Measurements from ENCODE around the gene OGN. TPM values are rescaled to one million over a fixed set of nuclear protein-coding genes. Genes with fewer than 3 reads are reported as not detected.

OGN gene
- total RNA-seq, 1 donor, result 0.21 TPM

DNA sequence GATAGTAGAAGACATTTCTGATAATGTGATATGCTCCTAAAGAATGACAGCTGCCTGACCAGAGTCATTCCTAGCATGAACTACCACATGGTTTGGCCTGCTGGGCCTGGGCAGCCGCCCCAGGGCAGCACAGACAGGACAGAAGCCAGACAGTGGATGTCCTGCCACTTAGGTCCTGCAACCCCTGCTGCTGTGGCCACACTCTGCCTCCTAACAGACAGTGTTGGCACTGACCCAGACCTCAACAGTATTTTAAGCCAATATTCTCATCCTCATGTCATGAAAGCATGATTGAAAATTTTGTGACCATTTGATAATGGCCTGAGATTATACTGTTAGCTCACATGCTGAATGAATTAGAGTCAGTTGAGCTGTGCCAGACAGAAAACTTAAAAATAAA lies 62.8 kb downstream of the OGN start:
- H3K4me3 ChIP-seq (ENCODE audit: low read length), result no peak overlapping the region
- no peaks in the 10 kb centered on the region for H3K9me3 ChIP-seq (ENCODE audit: low read depth, low read length)
- H3K4me1 ChIP-seq (ENCODE audit: insufficient read depth, low read length), result no peaks in the 10 kb centered on the region
- H3K27me3 ChIP-seq (ENCODE audit: insufficient read depth, low read length), result no peaks in the 10 kb centered on the region

DNA sequence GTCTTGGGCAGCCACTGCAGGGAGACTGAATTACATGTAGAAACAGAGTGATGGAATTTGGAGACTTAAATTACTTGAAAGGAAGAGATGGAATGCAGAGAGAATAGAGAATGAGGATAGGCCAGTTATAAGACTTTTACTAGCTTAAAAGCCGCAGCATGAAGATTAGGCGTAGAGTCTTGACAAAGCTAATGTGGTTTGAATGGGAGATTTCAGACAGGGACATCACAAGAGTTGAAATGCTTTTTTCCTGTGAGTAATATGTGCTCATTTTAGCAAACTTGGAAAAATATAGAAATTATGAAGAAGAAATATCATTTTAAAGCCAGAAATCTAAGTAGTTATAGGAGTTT lies 71.1 kb downstream of the OGN start:
- no peak overlapping the region for H3K4me3 ChIP-seq (ENCODE audit: low read length)
- H3K27me3 ChIP-seq (ENCODE audit: insufficient read depth, low read length), result no peaks in the 10 kb centered on the region
- H3K9me3 ChIP-seq (ENCODE audit: low read depth, low read length), result no peaks in the 10 kb centered on the region
- H3K4me1 ChIP-seq (ENCODE audit: insufficient read depth, low read length), result no peaks in the 10 kb centered on the region

Other genes with a start within 250 kb of the OGN start
- 87.9 TPM for gene IARS1, start 110.9 kb downstream of the OGN start, total RNA-seq
- 34.2 TPM for gene NOL8, start 79.2 kb downstream of the OGN start, total RNA-seq
- gene CENPP, start 78.6 kb downstream of the OGN start, total RNA-seq, result 12.5 TPM
- gene OMD, start 19.9 kb upstream of the OGN start, total RNA-seq, result not detected
- gene ASPN, start 77.9 kb upstream of the OGN start, total RNA-seq, result not detected
- 0.31 TPM for gene ECM2, start 131.4 kb upstream of the OGN start, total RNA-seq

Measured in mononuclear cell (primary cell).